SK-N-SH (cell line): ENCODE measurements around the gene FGFRL1. TPM values are rescaled to one million over a fixed set of nuclear protein-coding genes. Genes with fewer than 3 reads are reported as not detected.
A peak's percentile ranks its signal among the peaks of the same experiment; 100 is the strongest.

Source experiments
- CTCF ChIA-PET: fragments of 300-600, 350-600 bp; formaldehyde crosslinking; extraction: SDS; loops from one replicate; lab custom pipeline; 2021; lab: Yijun Ruan, JAX
- POLR2A ChIA-PET: fragments of 350-600 bp; sonication (Branson Sonifier 250); formaldehyde crosslinking; extraction: SDS; loops from one replicate; lab custom pipeline; 2020; ENCODE audit warnings: antibody characterized with exemption, inconsistent platforms; lab: Yijun Ruan, JAX
- DNase-seq: peaks from one replicate; pipeline ENCODE4 v3.0.0; 2012
- H2AFZ ChIP-seq: fragments of 200-600 bp; sonication (generic); 2 replicates; pipeline ENCODE4 v1.8.1; 2016; ENCODE audit warnings: antibody characterized with exemption, mild to moderate bottlenecking, low read depth
- H3F3A ChIP-seq: fragments of 200-600 bp; sonication (generic); replicated peaks from 2 replicates; pipeline ENCODE3; 2016; ENCODE audit warnings: antibody characterized with exemption, mild to moderate bottlenecking; ENCODE audit not compliant: insufficient read depth
- H3K27ac ChIP-seq, 2 experiments: fragments of 200-500 bp in 1 of 2; fragments of 200-600 bp in 1 of 2; sonication (Bioruptor generic) in 1 of 2; sonication (generic), shearing (Covaris generic) in 1 of 2; 2 replicates each; pipeline versions ENCODE4 v1.5.1 to v1.6.1; 2014 to 2016; ENCODE audit warnings: low read depth in 2 of 2, inconsistent platforms in 1 of 2, low read length in 1 of 2, mild to moderate bottlenecking in 1 of 2, mixed read lengths in 1 of 2
- H3K27me3 ChIP-seq: fragments of 200-600 bp; sonication (generic), shearing (Covaris generic); 2 replicates; pipeline ENCODE4 v1.6.1; 2016; ENCODE audit warnings: mixed run types; ENCODE audit not compliant: insufficient read depth
- H3K36me3 ChIP-seq, 2 experiments: fragments of 200-500 bp in 1 of 2; fragments of 200-600 bp in 1 of 2; sonication (Bioruptor generic) in 1 of 2; sonication (generic) in 1 of 2; replicated peaks in 1 of 2; 2 replicates each; pipeline versions ENCODE3 to v1.5.1; 2014 to 2016; ENCODE audit warnings: low read length in 1 of 2, mild to moderate bottlenecking in 1 of 2; ENCODE audit not compliant: insufficient read depth in 2 of 2, control insufficient read depth in 1 of 2
- H3K4me1 ChIP-seq, 2 experiments: fragments of 200-500 bp in 1 of 2; fragments of 200-600 bp in 1 of 2; sonication (Bioruptor generic) in 1 of 2; sonication (generic), shearing (Covaris generic) in 1 of 2; 2 replicates each; pipeline versions ENCODE4 v1.5.1 to v1.6.1; 2014 to 2016; ENCODE audit warnings: low read depth in 1 of 2, low read length in 1 of 2, mixed run types in 1 of 2; ENCODE audit not compliant: insufficient read depth in 2 of 2, control insufficient read depth in 1 of 2
- H3K4me2 ChIP-seq: fragments of 200-600 bp; sonication (generic), shearing (Covaris generic); 2 replicates; pipeline ENCODE4 v1.6.1; 2017; ENCODE audit warnings: mixed run types
- H3K4me3 ChIP-seq, 2 experiments: fragments of 200-500 bp in 1 of 2; fragments of 200-600 bp in 1 of 2; sonication (Bioruptor generic) in 1 of 2; sonication (generic), shearing (Covaris generic) in 1 of 2; 2 replicates each; pipeline versions ENCODE4 v1.5.1 to v1.8.1; 2014 to 2016; ENCODE audit warnings: low read depth in 2 of 2, inconsistent platforms in 1 of 2, low read length in 1 of 2, mild to moderate bottlenecking in 1 of 2, mixed read lengths in 1 of 2, moderate library complexity in 1 of 2
- H3K79me2 ChIP-seq: fragments of 200-600 bp; sonication (generic); 2 replicates; pipeline ENCODE4 v1.8.1; 2017; ENCODE audit warnings: mild to moderate bottlenecking; ENCODE audit not compliant: insufficient read depth
- H3K9ac ChIP-seq: fragments of 200-600 bp; sonication (generic); 2 replicates; pipeline ENCODE4 v1.6.1; 2017; ENCODE audit warnings: mixed run types
- H3K9me2 ChIP-seq: fragments of 200-600 bp; sonication (generic); 2 replicates; pipeline ENCODE4 v1.6.1; 2017; ENCODE audit warnings: mixed run types
- H3K9me3 ChIP-seq: fragments of 200-600 bp; sonication (generic); 2 replicates; pipeline ENCODE4 v1.6.1; 2017; ENCODE audit warnings: mixed run types, mild to moderate bottlenecking, moderate library complexity
- H4K20me1 ChIP-seq: fragments of 200-600 bp; sonication (generic); 2 replicates; pipeline ENCODE4 v1.6.1; 2017; ENCODE audit warnings: mild to moderate bottlenecking, mixed run types; ENCODE audit not compliant: insufficient read depth
- FOSL2 ChIP-seq: IDR thresholded peaks from 2 replicates; pipeline ENCODE4 v1.4.0; 2012; ENCODE audit warnings: low read depth, mild to moderate bottlenecking, moderate library complexity, borderline replicate concordance
- FOXM1 ChIP-seq: IDR thresholded peaks from 2 replicates; pipeline ENCODE4 v1.4.0; 2012; ENCODE audit warnings: low read depth, mild to moderate bottlenecking
- GABPA ChIP-seq: IDR thresholded peaks from 2 replicates; pipeline ENCODE4 v1.4.0; 2012; ENCODE audit warnings: low read depth, mild to moderate bottlenecking
- JUND ChIP-seq: IDR thresholded peaks from 2 replicates; pipeline ENCODE4 v1.4.0; 2012
- MEF2A ChIP-seq: IDR thresholded peaks from 2 replicates; pipeline ENCODE4 v1.4.0; 2012; ENCODE audit warnings: low read depth, borderline replicate concordance
- NFIC ChIP-seq: IDR thresholded peaks from 2 replicates; pipeline ENCODE4 v1.4.0; 2012; ENCODE audit warnings: borderline replicate concordance
- NRF1 ChIP-seq: IDR thresholded peaks from 2 replicates; pipeline ENCODE4 v1.6.1; 2012; ENCODE audit warnings: low read depth, mild to moderate bottlenecking, low read length
- RCOR1 ChIP-seq: fragments of 150-350 bp; IDR thresholded peaks from 2 replicates; pipeline ENCODE4 v1.6.1; 2017; ENCODE audit warnings: antibody characterized with exemption, low read length
- RXRA ChIP-seq: IDR thresholded peaks from 2 replicates; pipeline ENCODE4 v1.4.0; 2012; ENCODE audit warnings: low read depth, mild to moderate bottlenecking, borderline replicate concordance
- TCF12 ChIP-seq: IDR thresholded peaks from 2 replicates; pipeline ENCODE4 v1.4.0; 2012
- ZBTB33 ChIP-seq: IDR thresholded peaks from 2 replicates; pipeline ENCODE4 v1.4.0; 2012; ENCODE audit warnings: low read depth, borderline replicate concordance
- WGBS: methylation state at CpG from one replicate; pipeline ENCODE4 v1.1.6; 2017; ENCODE audit warnings: low lambda C conversion rate; 5-methylcytosine and 5-hydroxymethylcytosine counted together
- polyA plus RNA-seq, 3 experiments: library from polyadenylated mRNA; depleted of rRNA; stranded (reverse); fragments of >200 nt; gene quantifications; 2 replicates each; pipeline ENCODE4 v1.2.3, GENCODE V29; 2012
- TF ChIP-seq, protein P1 (sequence below): IDR thresholded peaks from 2 replicates; pipeline ENCODE4 v1.6.1; 2012; ENCODE audit warnings: mild to moderate bottlenecking, low read depth, low read length, moderate library complexity
- TF ChIP-seq, protein P2 (sequence below): fragments of 150-350 bp; IDR thresholded peaks from 2 replicates; pipeline ENCODE4 v1.6.1; 2017; ENCODE audit warnings: antibody characterized with exemption, low read length, low read depth, borderline replicate concordance

The FGFRL1 gene
- polyA plus RNA-seq, 1 of the 3 experiments (the other 2 are of a cell fraction) = 22.5 TPM

GRCh38 chr4:1008840-1009541, 2.4 kb upstream of the FGFRL1 start:
- peak overlapping the region; percentile 52 to 63 for H3K4me3 ChIP-seq
- ChIA-PET POLR2A (no interaction called here), CTCF (interaction anchor here (2.2 kb wide), 1 partner anchor 22 kb away, joined by 14 read pairs; the partner anchor contains the start of gene IDUA)
- H3K9me3 ChIP-seq = no peaks in the 10 kb centered on the region
- H3K4me1 ChIP-seq = peaks cover 0 to 15% of the 10 kb centered on the region in 2 experiments; a peak in 1 of 4 replicates
- peak overlapping the region; percentile 85 for H3K4me2 ChIP-seq
- WGBS = 2% methylated on average over 10 of the region's 36 CpGs
- TF ChIP-seq MEF2A (no peak), TCF12 (no peak), JUND (no peak), RXRA (no peak), NRF1 (no peak), ZBTB33 (no peak), FOXM1 (no peak), RCOR1 (no peak), NFIC (no peak), GABPA (no peak), FOSL2 (no peak)
- TF ChIP-seq, protein P1, sequence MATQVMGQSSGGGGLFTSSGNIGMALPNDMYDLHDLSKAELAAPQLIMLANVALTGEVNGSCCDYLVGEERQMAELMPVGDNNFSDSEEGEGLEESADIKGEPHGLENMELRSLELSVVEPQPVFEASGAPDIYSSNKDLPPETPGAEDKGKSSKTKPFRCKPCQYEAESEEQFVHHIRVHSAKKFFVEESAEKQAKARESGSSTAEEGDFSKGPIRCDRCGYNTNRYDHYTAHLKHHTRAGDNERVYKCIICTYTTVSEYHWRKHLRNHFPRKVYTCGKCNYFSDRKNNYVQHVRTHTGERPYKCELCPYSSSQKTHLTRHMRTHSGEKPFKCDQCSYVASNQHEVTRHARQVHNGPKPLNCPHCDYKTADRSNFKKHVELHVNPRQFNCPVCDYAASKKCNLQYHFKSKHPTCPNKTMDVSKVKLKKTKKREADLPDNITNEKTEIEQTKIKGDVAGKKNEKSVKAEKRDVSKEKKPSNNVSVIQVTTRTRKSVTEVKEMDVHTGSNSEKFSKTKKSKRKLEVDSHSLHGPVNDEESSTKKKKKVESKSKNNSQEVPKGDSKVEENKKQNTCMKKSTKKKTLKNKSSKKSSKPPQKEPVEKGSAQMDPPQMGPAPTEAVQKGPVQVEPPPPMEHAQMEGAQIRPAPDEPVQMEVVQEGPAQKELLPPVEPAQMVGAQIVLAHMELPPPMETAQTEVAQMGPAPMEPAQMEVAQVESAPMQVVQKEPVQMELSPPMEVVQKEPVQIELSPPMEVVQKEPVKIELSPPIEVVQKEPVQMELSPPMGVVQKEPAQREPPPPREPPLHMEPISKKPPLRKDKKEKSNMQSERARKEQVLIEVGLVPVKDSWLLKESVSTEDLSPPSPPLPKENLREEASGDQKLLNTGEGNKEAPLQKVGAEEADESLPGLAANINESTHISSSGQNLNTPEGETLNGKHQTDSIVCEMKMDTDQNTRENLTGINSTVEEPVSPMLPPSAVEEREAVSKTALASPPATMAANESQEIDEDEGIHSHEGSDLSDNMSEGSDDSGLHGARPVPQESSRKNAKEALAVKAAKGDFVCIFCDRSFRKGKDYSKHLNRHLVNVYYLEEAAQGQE = no peak
- TF ChIP-seq, protein P2, sequence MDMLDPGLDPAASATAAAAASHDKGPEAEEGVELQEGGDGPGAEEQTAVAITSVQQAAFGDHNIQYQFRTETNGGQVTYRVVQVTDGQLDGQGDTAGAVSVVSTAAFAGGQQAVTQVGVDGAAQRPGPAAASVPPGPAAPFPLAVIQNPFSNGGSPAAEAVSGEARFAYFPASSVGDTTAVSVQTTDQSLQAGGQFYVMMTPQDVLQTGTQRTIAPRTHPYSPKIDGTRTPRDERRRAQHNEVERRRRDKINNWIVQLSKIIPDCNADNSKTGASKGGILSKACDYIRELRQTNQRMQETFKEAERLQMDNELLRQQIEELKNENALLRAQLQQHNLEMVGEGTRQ = no peak
- H3K9ac ChIP-seq = no peak overlapping the region
- H4K20me1 ChIP-seq = 0 out of 2 replicates have a peak, but pooled peaks cover 7% of the 10 kb centered on the region
- peaks cover 10% of the 10 kb centered on the region for H3F3A ChIP-seq
- H2AFZ ChIP-seq = peak overlapping the region; percentile 89; the same call in 1 of the 2 replicates
- no peak overlapping the region for H3K27ac ChIP-seq
- H3K27me3 ChIP-seq = peaks cover 43% of the 10 kb centered on the region
- H3K79me2 ChIP-seq = no peaks in the 10 kb centered on the region
- H3K9me2 ChIP-seq = no peaks in the 10 kb centered on the region
- no peak for DNase-seq
- H3K36me3 ChIP-seq = no peaks in the 10 kb centered on the region
